ENCODE results near the gene COA3.

- TF ChIP-seq, protein P1, sequence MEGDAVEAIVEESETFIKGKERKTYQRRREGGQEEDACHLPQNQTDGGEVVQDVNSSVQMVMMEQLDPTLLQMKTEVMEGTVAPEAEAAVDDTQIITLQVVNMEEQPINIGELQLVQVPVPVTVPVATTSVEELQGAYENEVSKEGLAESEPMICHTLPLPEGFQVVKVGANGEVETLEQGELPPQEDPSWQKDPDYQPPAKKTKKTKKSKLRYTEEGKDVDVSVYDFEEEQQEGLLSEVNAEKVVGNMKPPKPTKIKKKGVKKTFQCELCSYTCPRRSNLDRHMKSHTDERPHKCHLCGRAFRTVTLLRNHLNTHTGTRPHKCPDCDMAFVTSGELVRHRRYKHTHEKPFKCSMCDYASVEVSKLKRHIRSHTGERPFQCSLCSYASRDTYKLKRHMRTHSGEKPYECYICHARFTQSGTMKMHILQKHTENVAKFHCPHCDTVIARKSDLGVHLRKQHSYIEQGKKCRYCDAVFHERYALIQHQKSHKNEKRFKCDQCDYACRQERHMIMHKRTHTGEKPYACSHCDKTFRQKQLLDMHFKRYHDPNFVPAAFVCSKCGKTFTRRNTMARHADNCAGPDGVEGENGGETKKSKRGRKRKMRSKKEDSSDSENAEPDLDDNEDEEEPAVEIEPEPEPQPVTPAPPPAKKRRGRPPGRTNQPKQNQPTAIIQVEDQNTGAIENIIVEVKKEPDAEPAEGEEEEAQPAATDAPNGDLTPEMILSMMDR (conservative IDR thresholded peaks at IDR 0.05 in 1 of 2, IDR thresholded peaks at IDR 0.05 in 1 of 2; ENCODE audit: low read depth in 1 of 2, low read length in 2 of 2): no peak
- TF ChIP-seq EZH2 (IDR thresholded peaks at IDR 0.05; ENCODE audit: low read length, missing control alignments): no peak
Observed at GRCh38 chr17:42830971-42831370, 32.5 kb upstream of the COA3 start.
